ENCODE data around the gene CGREF1.

GRCh38 chr2:27162151-27163121 is 43.5 kb upstream of the CGREF1 start:
- TF ChIP-seq, protein P1, sequence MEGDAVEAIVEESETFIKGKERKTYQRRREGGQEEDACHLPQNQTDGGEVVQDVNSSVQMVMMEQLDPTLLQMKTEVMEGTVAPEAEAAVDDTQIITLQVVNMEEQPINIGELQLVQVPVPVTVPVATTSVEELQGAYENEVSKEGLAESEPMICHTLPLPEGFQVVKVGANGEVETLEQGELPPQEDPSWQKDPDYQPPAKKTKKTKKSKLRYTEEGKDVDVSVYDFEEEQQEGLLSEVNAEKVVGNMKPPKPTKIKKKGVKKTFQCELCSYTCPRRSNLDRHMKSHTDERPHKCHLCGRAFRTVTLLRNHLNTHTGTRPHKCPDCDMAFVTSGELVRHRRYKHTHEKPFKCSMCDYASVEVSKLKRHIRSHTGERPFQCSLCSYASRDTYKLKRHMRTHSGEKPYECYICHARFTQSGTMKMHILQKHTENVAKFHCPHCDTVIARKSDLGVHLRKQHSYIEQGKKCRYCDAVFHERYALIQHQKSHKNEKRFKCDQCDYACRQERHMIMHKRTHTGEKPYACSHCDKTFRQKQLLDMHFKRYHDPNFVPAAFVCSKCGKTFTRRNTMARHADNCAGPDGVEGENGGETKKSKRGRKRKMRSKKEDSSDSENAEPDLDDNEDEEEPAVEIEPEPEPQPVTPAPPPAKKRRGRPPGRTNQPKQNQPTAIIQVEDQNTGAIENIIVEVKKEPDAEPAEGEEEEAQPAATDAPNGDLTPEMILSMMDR (conservative IDR thresholded peaks at IDR 0.05 in 1 of 2, IDR thresholded peaks at IDR 0.05 in 1 of 2; ENCODE audit: extremely low read depth in 1 of 2, insufficient read depth in 1 of 2, low read depth in 1 of 2, low read length in 2 of 2) = no peak
- TF ChIP-seq EZH2 (IDR thresholded peaks at IDR 0.05; ENCODE audit: borderline replicate concordance, low read length) = no peak

Data from mammary epithelial cell (primary cell).